ENCODE data around the gene RBM33.

RBM33 gene

GRCh38 chr7:155754165-155754564 lies 109.7 kb downstream of the RBM33 start:
- no peak for DNase-seq

GRCh38 chr7:155755026-155755425 lies 110.6 kb downstream of the RBM33 start:
- DNase-seq: no peak

- DNase-seq: no peak
These were observed 111.9 kb downstream of the RBM33 start for GRCh38 chr7:155756322-155756721.

- DNase-seq: no peak
These were observed 113.9 kb downstream of the RBM33 start for GRCh38 chr7:155758348-155758747.

GRCh38 chr7:155759740-155760430 lies 115.4 kb downstream of the RBM33 start:
- no peak for DNase-seq

- DNase-seq: no peak
These were observed 116.7 kb downstream of the RBM33 start for GRCh38 chr7:155761162-155761561.

- DNase-seq: no peak
These were observed 117.6 kb downstream of the RBM33 start for GRCh38 chr7:155762036-155762435.

GRCh38 chr7:155762655-155763054 lies 118.2 kb downstream of the RBM33 start:
- DNase-seq: no peak

GRCh38 chr7:155763122-155763521 lies 118.7 kb downstream of the RBM33 start:
- DNase-seq: no peak

- DNase-seq: peak; percentile 85
These were observed 119.4 kb downstream of the RBM33 start for GRCh38 chr7:155763691-155764437.

GRCh38 chr7:155764438-155764793 lies 120.0 kb downstream of the RBM33 start:
- peak; percentile 78 for DNase-seq

GRCh38 chr7:155765458-155765857 lies 121.0 kb downstream of the RBM33 start:
- no peak for DNase-seq

- no peak for DNase-seq
These were observed 121.9 kb downstream of the RBM33 start for GRCh38 chr7:155766386-155766785.

- no peak for DNase-seq
These were observed 122.8 kb downstream of the RBM33 start for GRCh38 chr7:155766966-155767916.

- DNase-seq: no peak
These were observed 125.2 kb downstream of the RBM33 start for GRCh38 chr7:155769701-155770100.

GRCh38 chr7:155770241-155770640 lies 125.8 kb downstream of the RBM33 start:
- DNase-seq: no peak

- no peak for DNase-seq
These were observed 129.1 kb downstream of the RBM33 start for GRCh38 chr7:155773531-155773930.

- DNase-seq: no peak
These were observed 130.5 kb downstream of the RBM33 start for GRCh38 chr7:155774947-155775346.

GRCh38 chr7:155775691-155776090 lies 131.2 kb downstream of the RBM33 start:
- DNase-seq: no peak

- no peak for DNase-seq
These were observed 132.1 kb downstream of the RBM33 start for GRCh38 chr7:155776606-155777005.

GRCh38 chr7:155778349-155778748 lies 133.9 kb downstream of the RBM33 start:
- DNase-seq: no peak

GRCh38 chr7:155780884-155781283 lies 136.4 kb downstream of the RBM33 start:
- no peak for DNase-seq

GRCh38 chr7:155781433-155781832 lies 137.0 kb downstream of the RBM33 start:
- DNase-seq: no peak

All from activated CD4-positive, alpha-beta T cell treated with anti-CD3 and anti-CD28 coated beads, Interleukin-10, Interleukin-2, amounts not matched to agents 100 ng/mL and 50 ng/mL, durations not matched to agents 16 hours and 8 hours (primary cell).